Measurements from ENCODE around the gene ANKRD33B. TPM values are rescaled to one million over a fixed set of nuclear protein-coding genes. Genes with fewer than 3 reads are reported as not detected.

The ANKRD33B gene
- total RNA-seq, 1 donor from 2014 or later: 14.2 TPM

DNA sequence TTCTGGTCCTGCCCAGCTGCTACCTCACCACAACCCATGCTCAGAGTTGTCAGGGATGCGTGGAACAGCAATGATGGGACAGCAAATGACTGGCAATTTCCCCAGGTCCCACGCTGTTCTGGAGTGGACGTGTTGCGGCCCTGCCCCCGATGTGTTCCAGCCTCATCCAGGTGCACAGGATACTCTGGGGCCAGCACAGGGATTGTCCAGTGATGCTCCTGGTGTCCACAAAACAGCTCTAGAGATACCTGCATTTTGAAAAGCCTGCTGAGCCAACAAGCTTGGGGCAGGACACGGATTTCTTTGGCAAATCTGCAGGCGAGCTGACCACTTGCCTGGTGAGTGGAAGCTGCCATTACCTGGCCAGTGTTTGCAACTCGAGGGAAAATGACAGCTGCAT, 88.7 kb downstream of the ANKRD33B start:
- no peak for DNase-seq (ENCODE audit: extremely low spot score in 2 of 2)
- H3K9me3 ChIP-seq: no peaks in the 10 kb centered on the region
- H3K4me3 ChIP-seq: no peak overlapping the region
- peaks cover 17% of the 10 kb centered on the region for H3K4me1 ChIP-seq
- intact Hi-C loops (cut with DNase I): no loop called here
- TF ChIP-seq POLR2AphosphoS5 (IDR thresholded peaks at IDR 0.05; ENCODE audit: insufficient read depth in 1 of 2, low read depth in 1 of 2): no peak
- TF ChIP-seq POLR2A (IDR thresholded peaks at IDR 0.05): no peak
- TF ChIP-seq, protein P1, sequence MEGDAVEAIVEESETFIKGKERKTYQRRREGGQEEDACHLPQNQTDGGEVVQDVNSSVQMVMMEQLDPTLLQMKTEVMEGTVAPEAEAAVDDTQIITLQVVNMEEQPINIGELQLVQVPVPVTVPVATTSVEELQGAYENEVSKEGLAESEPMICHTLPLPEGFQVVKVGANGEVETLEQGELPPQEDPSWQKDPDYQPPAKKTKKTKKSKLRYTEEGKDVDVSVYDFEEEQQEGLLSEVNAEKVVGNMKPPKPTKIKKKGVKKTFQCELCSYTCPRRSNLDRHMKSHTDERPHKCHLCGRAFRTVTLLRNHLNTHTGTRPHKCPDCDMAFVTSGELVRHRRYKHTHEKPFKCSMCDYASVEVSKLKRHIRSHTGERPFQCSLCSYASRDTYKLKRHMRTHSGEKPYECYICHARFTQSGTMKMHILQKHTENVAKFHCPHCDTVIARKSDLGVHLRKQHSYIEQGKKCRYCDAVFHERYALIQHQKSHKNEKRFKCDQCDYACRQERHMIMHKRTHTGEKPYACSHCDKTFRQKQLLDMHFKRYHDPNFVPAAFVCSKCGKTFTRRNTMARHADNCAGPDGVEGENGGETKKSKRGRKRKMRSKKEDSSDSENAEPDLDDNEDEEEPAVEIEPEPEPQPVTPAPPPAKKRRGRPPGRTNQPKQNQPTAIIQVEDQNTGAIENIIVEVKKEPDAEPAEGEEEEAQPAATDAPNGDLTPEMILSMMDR (IDR thresholded peaks at IDR 0.05): no peak
- no peaks in the 10 kb centered on the region for H3K36me3 ChIP-seq
- H3K27me3 ChIP-seq: no peaks in the 10 kb centered on the region
- no peak overlapping the region for H3K27ac ChIP-seq

DNA sequence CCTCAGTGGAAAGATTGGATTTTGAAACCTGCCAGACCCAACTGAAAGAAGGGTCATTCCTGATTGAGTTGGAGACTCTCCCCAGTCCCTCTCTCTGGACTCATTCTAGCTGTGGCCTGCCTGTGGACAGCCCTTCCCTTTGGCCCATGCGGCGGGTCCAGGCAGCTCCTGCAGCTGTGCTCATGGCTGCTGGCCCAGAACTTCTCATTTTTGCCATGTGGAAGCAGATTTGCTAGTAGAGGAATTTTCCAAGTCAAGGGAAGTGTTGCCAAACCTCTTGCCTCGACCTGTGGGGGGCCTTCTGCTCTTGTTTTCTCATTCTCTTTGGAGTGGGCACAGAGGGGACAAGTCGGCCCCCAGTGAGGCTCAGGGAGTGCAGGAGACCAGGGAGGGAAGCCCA, 89.2 kb downstream of the ANKRD33B start:
- H3K4me3 ChIP-seq: no peak overlapping the region
- H3K27me3 ChIP-seq: no peaks in the 10 kb centered on the region
- no peaks in the 10 kb centered on the region for H3K9me3 ChIP-seq
- H3K36me3 ChIP-seq: no peaks in the 10 kb centered on the region
- H3K27ac ChIP-seq: no peak overlapping the region
- no peak for TF ChIP-seq POLR2A (IDR thresholded peaks at IDR 0.05)
- TF ChIP-seq, protein P1 (IDR thresholded peaks at IDR 0.05): no peak
- TF ChIP-seq POLR2AphosphoS5 (IDR thresholded peaks at IDR 0.05; ENCODE audit: insufficient read depth in 1 of 2, low read depth in 1 of 2): no peak
- intact Hi-C loops (cut with DNase I): no loop called here
- no peak for DNase-seq (ENCODE audit: extremely low spot score in 2 of 2)
- H3K4me1 ChIP-seq: peaks cover 17% of the 10 kb centered on the region

DNA sequence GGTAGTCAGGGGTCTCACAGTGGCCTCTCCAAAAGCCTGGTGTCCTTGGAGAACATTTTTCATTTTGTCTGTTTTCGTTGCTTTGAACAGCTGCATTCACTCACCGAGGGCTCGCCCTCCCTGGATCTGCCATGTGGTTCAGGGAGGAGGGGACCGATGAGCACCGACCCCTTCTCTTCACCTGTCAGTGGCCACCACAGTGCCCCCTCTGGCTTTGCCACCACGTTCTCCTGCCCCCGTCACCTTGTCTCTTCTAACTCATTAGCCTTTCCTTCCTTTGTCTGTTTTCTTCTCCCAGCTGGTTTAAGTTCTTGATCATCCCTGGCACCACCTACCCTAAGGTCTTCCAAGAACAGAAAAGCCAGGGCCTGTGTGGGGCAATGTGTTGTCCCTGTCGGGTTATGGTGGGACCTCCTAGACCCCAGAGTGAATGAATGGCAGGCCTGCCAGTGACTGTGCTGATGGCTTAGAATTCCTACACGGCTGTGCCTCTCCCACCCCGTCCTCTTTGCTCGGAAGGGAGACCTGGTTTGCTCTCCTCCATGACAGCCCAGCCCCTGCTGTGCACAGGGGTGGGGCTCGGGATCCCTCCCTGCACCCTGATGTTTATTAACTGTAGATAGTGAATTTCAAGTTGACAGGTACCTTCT, 90.0 kb downstream of the ANKRD33B start:
- H3K4me1 ChIP-seq: peaks cover 17% of the 10 kb centered on the region
- TF ChIP-seq POLR2A (IDR thresholded peaks at IDR 0.05): no peak
- TF ChIP-seq, protein P1 (IDR thresholded peaks at IDR 0.05): no peak
- TF ChIP-seq POLR2AphosphoS5 (IDR thresholded peaks at IDR 0.05; ENCODE audit: insufficient read depth in 1 of 2, low read depth in 1 of 2): no peak
- H3K27ac ChIP-seq: no peak overlapping the region
- intact Hi-C loops (cut with DNase I): no loop called here
- H3K36me3 ChIP-seq: no peaks in the 10 kb centered on the region
- no peak overlapping the region for H3K4me3 ChIP-seq
- DNase-seq (ENCODE audit: extremely low spot score in 2 of 2): no peak
- no peaks in the 10 kb centered on the region for H3K9me3 ChIP-seq
- no peaks in the 10 kb centered on the region for H3K27me3 ChIP-seq

DNA sequence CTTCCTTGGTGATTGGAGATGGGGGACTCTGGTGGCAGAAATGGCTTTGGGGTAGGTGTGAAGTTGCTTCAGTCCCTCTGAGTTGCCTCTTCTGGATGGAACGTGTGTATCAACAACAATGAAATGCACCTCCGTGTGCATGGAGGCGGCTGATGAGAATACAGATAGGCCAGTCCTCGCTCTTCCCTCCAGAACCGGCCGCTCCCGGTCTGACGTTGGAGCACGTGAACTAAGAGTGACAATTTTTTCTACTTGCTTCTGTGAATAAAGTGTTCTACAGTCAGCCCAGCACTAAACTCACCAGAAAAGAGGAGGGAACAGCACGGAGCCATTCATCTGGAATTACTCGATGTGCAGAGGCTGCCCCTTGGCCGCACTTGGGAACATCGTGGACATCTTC, 90.7 kb downstream of the ANKRD33B start:
- no peak for DNase-seq (ENCODE audit: extremely low spot score in 2 of 2)
- no peak overlapping the region for H3K4me3 ChIP-seq
- intact Hi-C loops (cut with DNase I): no loop called here
- H3K27ac ChIP-seq: no peak overlapping the region
- H3K36me3 ChIP-seq: no peaks in the 10 kb centered on the region
- H3K27me3 ChIP-seq: no peaks in the 10 kb centered on the region
- H3K9me3 ChIP-seq: no peaks in the 10 kb centered on the region
- TF ChIP-seq POLR2AphosphoS5 (IDR thresholded peaks at IDR 0.05; ENCODE audit: insufficient read depth in 1 of 2, low read depth in 1 of 2): no peak
- TF ChIP-seq, protein P1 (IDR thresholded peaks at IDR 0.05): no peak
- TF ChIP-seq POLR2A (IDR thresholded peaks at IDR 0.05): no peak
- peaks cover 17% of the 10 kb centered on the region for H3K4me1 ChIP-seq

DNA sequence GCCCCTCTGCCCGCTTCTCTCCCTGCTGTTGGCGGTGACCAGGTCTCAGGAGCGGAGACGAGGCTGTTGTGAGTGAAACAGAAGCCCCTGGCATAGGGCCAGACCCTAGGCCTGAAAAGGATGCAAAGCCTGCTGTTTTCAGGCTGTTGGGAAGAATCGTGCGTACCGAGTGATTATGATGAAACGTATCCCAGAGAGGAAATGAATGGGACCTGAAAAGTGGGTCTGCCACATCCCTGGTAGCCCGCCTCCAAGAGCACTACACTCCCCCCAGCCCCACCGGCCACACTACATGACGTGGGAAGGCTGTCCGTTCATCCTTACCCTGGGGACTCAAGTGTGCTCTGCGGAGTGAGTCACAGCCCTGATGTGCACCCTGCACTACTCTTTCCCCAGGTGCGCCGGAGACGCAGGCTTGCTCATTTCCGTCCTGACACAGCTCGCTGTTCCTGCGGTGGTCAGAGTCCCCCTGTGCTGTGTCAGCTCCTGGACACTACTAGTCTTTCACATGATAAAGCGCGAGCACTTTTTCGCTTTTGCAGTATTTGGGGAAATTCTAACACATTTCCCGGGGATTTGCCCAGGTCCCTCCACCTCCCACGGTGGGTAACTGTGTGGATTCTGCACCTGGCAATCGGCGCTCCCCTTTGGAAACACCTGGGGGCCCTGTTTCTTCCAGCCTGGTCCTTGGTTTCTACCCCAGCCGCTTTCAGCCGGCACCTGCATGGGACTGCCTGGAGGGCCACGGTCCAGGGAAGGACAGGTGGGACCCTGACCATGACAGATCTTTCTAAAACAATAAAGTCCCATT, 91.5 kb downstream of the ANKRD33B start:
- Histone ChIP-seq H3K27me3 (no peaks in the 10 kb centered on the region), H3K27ac (no peak overlapping the region), H3K9me3 (no peaks in the 10 kb centered on the region), H3K36me3 (no peaks in the 10 kb centered on the region), H3K4me1 (peaks cover 17% of the 10 kb centered on the region), H3K4me3 (no peak overlapping the region)
- no peak for DNase-seq (ENCODE audit: extremely low spot score in 2 of 2)
- TF ChIP-seq, protein P1 (IDR thresholded peaks at IDR 0.05): no peak
- TF ChIP-seq POLR2A (IDR thresholded peaks at IDR 0.05) (no peak), POLR2AphosphoS5 (IDR thresholded peaks at IDR 0.05; ENCODE audit: insufficient read depth in 1 of 2, low read depth in 1 of 2) (no peak)
- intact Hi-C loops (cut with DNase I): no loop called here

Data from vagina (tissue), 2 donors.